K562 (cell line): ENCODE measurements around the gene KIF26B. TPM values are rescaled to one million over a fixed set of nuclear protein-coding genes. Genes with fewer than 3 reads are reported as not detected.

ENCODE experiments used
- ATAC-seq: fragments of 200-7000 bp; cut with Tn5 transposase; 3 replicates; pipeline ENCODE4 v1.9.1; 2020; ENCODE audit warnings: moderate library complexity
- BruUV-seq: library from RNA; stranded (reverse); fragments of 400-500 nt; replicated peaks from 2 replicates; lab custom pipeline; 2021; lab: Mats Ljungman, UMichigan
- CTCF ChIA-PET: fragments of 300-600 bp; formaldehyde crosslinking; extraction: SDS; loops from one replicate; lab custom pipeline; 2021; ENCODE audit warnings: low intra/inter-chr PET ratio; lab: Yijun Ruan, JAX
- POLR2A ChIA-PET: fragments of 300-600, 350-650 bp; sonication (Branson Sonifier 250); formaldehyde crosslinking; extraction: SDS; loops from one replicate; lab custom pipeline; 2021; ENCODE audit warnings: antibody characterized with exemption, inconsistent platforms; lab: Yijun Ruan, JAX
- DNase-seq, 4 experiments: peaks; one replicate each; pipeline versions ENCODE4 v3.0.0 to v3.0.0-alpha.2; 2011 to 2018; ENCODE audit warnings: low spot score in 3 of 4, mixed read lengths in 3 of 4; ENCODE audit errors: extremely low read depth in 1 of 4
- FAIRE-seq: peaks from 2 replicates; lab custom pipeline; 2011; peaks lifted over from hg19 to GRCh38; lab: Jason Lieb, UNC
- H2AFZ ChIP-seq: 2 replicates; pipeline ENCODE4 v1.6.0; 2011; ENCODE audit warnings: low read depth, low read length, control low read depth, inconsistent platforms
- H3K27ac ChIP-seq: fragments of 200-600 bp; 3 replicates; pipeline ENCODE4 v1.8.0; 2011; ENCODE audit warnings: low read depth, mild to moderate bottlenecking, control low read depth, inconsistent platforms, low read length, moderate library complexity, mixed read lengths; ENCODE audit errors: extremely low read depth
- H3K27me3 ChIP-seq, 2 experiments: fragments of 300-600 bp in 1 of 2; 2 replicates in 1 of 2; 3 replicates in 1 of 2; pipeline versions ENCODE4 v1.6.0 to v1.8.0; 2011; ENCODE audit warnings: inconsistent platforms in 2 of 2, low read length in 2 of 2, mild to moderate bottlenecking in 1 of 2, mixed read lengths in 1 of 2, moderate library complexity in 1 of 2; ENCODE audit not compliant: control insufficient read depth in 2 of 2, insufficient read depth in 2 of 2
- H3K36me3 ChIP-seq: fragments of 300-600 bp; 3 replicates; pipeline ENCODE4 v1.8.0; 2011; ENCODE audit warnings: mild to moderate bottlenecking, low read length, inconsistent platforms; ENCODE audit not compliant: control insufficient read depth, insufficient read depth
- H3K4me1 ChIP-seq, 2 experiments: fragments of 200-600 bp in 1 of 2; replicated peaks in 1 of 2; 2 replicates in 1 of 2; 3 replicates in 1 of 2; pipeline versions ENCODE4 v1.5.1 to v1.8.0; 2011; ENCODE audit warnings: inconsistent platforms in 2 of 2, low read length in 2 of 2, mild to moderate bottlenecking in 1 of 2, mixed read lengths in 1 of 2, moderate library complexity in 1 of 2; ENCODE audit not compliant: control insufficient read depth in 2 of 2, insufficient read depth in 2 of 2
- H3K4me2 ChIP-seq: 2 replicates; pipeline ENCODE4 v1.6.1; 2011; ENCODE audit warnings: low read length, control low read depth, inconsistent platforms, mixed read lengths; ENCODE audit not compliant: insufficient read depth
- H3K4me3 ChIP-seq: fragments of 200-600 bp; sonication (generic), shearing (Covaris generic); 2 replicates; pipeline ENCODE4 v1.5.1; 2016; ENCODE audit warnings: control low read depth, inconsistent platforms
- H3K79me2 ChIP-seq: fragments of 200-600 bp; 3 replicates; pipeline ENCODE4 v1.8.0; 2011; ENCODE audit warnings: low read length, inconsistent platforms; ENCODE audit not compliant: control insufficient read depth, insufficient read depth
- H3K9ac ChIP-seq, 2 experiments: 2 replicates each; pipeline versions ENCODE4 v1.6.0 to v1.6.1; 2011; ENCODE audit warnings: low read depth in 2 of 2, low read length in 2 of 2, control low read depth in 1 of 2, inconsistent platforms in 1 of 2, mild to moderate bottlenecking in 1 of 2, mixed read lengths in 1 of 2; ENCODE audit not compliant: insufficient read depth in 1 of 2
- H3K9me1 ChIP-seq: one replicate; pipeline ENCODE4 v1.6.0; 2011; ENCODE audit warnings: inconsistent platforms, mild to moderate bottlenecking, low read length, moderate library complexity; ENCODE audit not compliant: control insufficient read depth, insufficient read depth
- H3K9me3 ChIP-seq: replicated peaks from 2 replicates; pipeline ENCODE4 v1.5.1; 2011; ENCODE audit warnings: low read depth, low read length, inconsistent platforms; ENCODE audit not compliant: control insufficient read depth, insufficient read depth
- H4K20me1 ChIP-seq: replicated peaks from 2 replicates; pipeline ENCODE4 v1.6.1; 2011; ENCODE audit warnings: low read length, inconsistent platforms, mixed read lengths; ENCODE audit not compliant: control insufficient read depth, insufficient read depth
- HDAC1 ChIP-seq, 2 experiments: fragments of 450-650 bp; IDR thresholded peaks; 2 replicates each; pipeline ENCODE4 v1.6.1; 2016 to 2017; ENCODE audit warnings: inconsistent platforms in 1 of 2, mild to moderate bottlenecking in 1 of 2, moderate library complexity in 1 of 2
- RBM34 ChIP-seq: fragments of 200-400 bp; formaldehyde crosslinking; IDR thresholded peaks from 2 replicates; pipeline ENCODE4 v1.6.1; 2018; ENCODE audit warnings: low read length, borderline replicate concordance; ENCODE audit not compliant: insufficient read depth
- ZNF124 ChIP-seq: sonication (generic); formaldehyde crosslinking; IDR thresholded peaks from 2 replicates; pipeline ENCODE4 v1.8.1; 2022; ENCODE audit warnings: missing genetic modification reagents
- ZNF23 ChIP-seq: fragments of 250-450 bp; sonication (Bioruptor Pico); IDR thresholded peaks from 2 replicates; pipeline ENCODE4 v1.4.0; 2020; ENCODE audit warnings: mild to moderate bottlenecking
- ZNF280B ChIP-seq: fragments of 250-450 bp; sonication (Bioruptor Pico); IDR thresholded peaks from 2 replicates; pipeline ENCODE4 v1.5.1; 2021; ENCODE audit warnings: mild to moderate bottlenecking
- ZNF318 ChIP-seq, 2 experiments: fragments of 450-650 bp; IDR thresholded peaks; 2 replicates each; pipeline ENCODE4 v1.6.1; 2016; ENCODE audit warnings: mild to moderate bottlenecking in 2 of 2, borderline replicate concordance in 1 of 2, low read depth in 1 of 2, moderate library complexity in 1 of 2
- WGBS: fragments of 100-300 bp; shearing (Covaris generic); methylation state at CpG from one replicate; pipeline ENCODE4 v1.1.6; 2016; ENCODE audit warnings: low coverage, mixed read lengths; ENCODE audit not compliant: insufficient coverage; ENCODE audit errors: missing lambda C conversion rate; 5-methylcytosine and 5-hydroxymethylcytosine counted together
- in situ Hi-C: fragments of 300-500 bp; cut with MboI; formaldehyde crosslinking; loops from 4 replicates; pipeline ENCODE4 v1.15.0; 2018; ENCODE audit warnings: inconsistent platforms, mixed read lengths
- intact Hi-C: fragments of 100-400 bp; cut with micrococcal nuclease; formaldehyde crosslinking; loops from 2 replicates; pipeline ENCODE4 v1.14.2; 2022
- polyA plus RNA-seq, 8 experiments: library from polyadenylated mRNA; depleted of rRNA in 4 of 8; stranded (reverse) in 5 of 8; unstranded in 3 of 8; fragments of >200 nt; fragmentation: Nextera tagmentation in 2 of 8; fragmentation: Illumina TruSeq in 1 of 8; extraction: Ambion mirVana in 2 of 8; extraction: Trizol in 1 of 8; gene quantifications; 2 replicates each; pipeline versions ENCODE4 v1.2.1 to v1.2.3, GENCODE V29; 2011 to 2014; ENCODE audit warnings: inconsistent platforms in 1 of 8, missing spikeins in 1 of 8
- total RNA-seq, 7 experiments: library from RNA; depleted of rRNA in 6 of 7; stranded (reverse); fragments of >200 nt in 6 of 7; fragmentation: Illumina TruSeq in 2 of 7; extraction: Trizol in 2 of 7; gene quantifications; 2 replicates each; pipeline versions ENCODE4 v1.2.1 to v1.2.3, GENCODE V29; 2011 to 2021; ENCODE audit warnings: low replicate concordance in 1 of 7

The KIF26B gene
- total and polyA plus RNA-seq, 9 of the 15 experiments (the other 6 are each of a cell fraction or from before 2014, with no cell fraction given) = 0.02 to 0.08 (median 0.03) TPM; not detected in 6

- Histone ChIP-seq H2AFZ (no peak overlapping the region), H4K20me1 (no peaks in the 10 kb centered on the region; the same call in 1 of the 2 replicates), H3K79me2 (no peaks in the 10 kb centered on the region), H3K36me3 (no peaks in the 10 kb centered on the region), H3K4me1 (no peaks in the 10 kb centered on the region), H3K9me1 (no peaks in the 10 kb centered on the region), H3K9me3 (no peaks in the 10 kb centered on the region), H3K4me2 (no peak overlapping the region), H3K27me3 (peaks cover 71 to 90% of the 10 kb centered on the region in 2 experiments), H3K4me3 (no peak overlapping the region), H3K9ac (no peak overlapping the region), H3K27ac (no peak overlapping the region)
- WGBS = 1% methylated on average over 8 of the region's 8 CpGs
- intact Hi-C loops = no loop called here
- ATAC-seq = no peak; the same call in 2 of the 3 replicates
- in situ Hi-C loops = no loop called here
- ChIA-PET POLR2A (interaction anchor here (0.9 kb wide), 1 partner anchor 26 kb away, joined by 3 read pairs; no protein-coding TSS in a partner anchor), CTCF (no interaction called here)
- FAIRE-seq = no peak
- no TSS peak for BruUV-seq
- DNase-seq = no peak
- TF ChIP-seq ZNF280B (CRISPR knock-in tag) (no peak), ZNF23 (no peak), ZNF318 (IDR thresholded peaks at IDR 0.05; ENCODE audit: borderline replicate concordance in 1 of 2, low read depth in 1 of 2) (no peak), ZNF124 (CRISPR knock-in tag) (no peak), HDAC1 (IDR thresholded peaks at IDR 0.05) (no peak), RBM34 (no peak)
These were observed 60.3 kb downstream of the KIF26B start for GRCh38 chr1:245215071-245215470.
